GM13976 (cell line): ENCODE measurements around the gene PCDH1.

Source experiments
- DNase-seq: peaks from one replicate; pipeline ENCODE4 v3.0.0; 2012; ENCODE audit warnings: low spot score
- CTCF ChIP-seq: IDR thresholded peaks from 2 replicates; pipeline ENCODE4 v1.5.1; 2012; ENCODE audit warnings: borderline replicate concordance, mild to moderate bottlenecking; ENCODE audit not compliant: insufficient read depth; ENCODE audit errors: extremely low read depth, missing control alignments, control extremely low read depth
- in situ Hi-C: fragments of 300-500 bp; cut with MboI; formaldehyde crosslinking; loops from one replicate; pipeline ENCODE4 v1.12.0; 2022; ENCODE audit warnings: low sequenced_read_pairs, mixed read lengths, inconsistent platforms; ENCODE audit not compliant: unreplicated experiment

The PCDH1 gene

GRCh38 chr5:141864371-141865370 is 13.5 kb downstream of the PCDH1 start:
- no peak for TF ChIP-seq CTCF
- no peak for DNase-seq
- in situ Hi-C loops = no loop called here

- TF ChIP-seq CTCF = no peak
- DNase-seq = no peak
- in situ Hi-C loops = no loop called here
These were observed 14.5 kb downstream of the PCDH1 start for GRCh38 chr5:141863569-141864178.

GRCh38 chr5:141862936-141863543 is 15.2 kb downstream of the PCDH1 start:
- TF ChIP-seq CTCF = no peak
- in situ Hi-C loops = no loop called here
- no peak for DNase-seq

GRCh38 chr5:141861194-141861593 is 17.0 kb downstream of the PCDH1 start:
- in situ Hi-C loops = no loop called here
- TF ChIP-seq CTCF = no peak
- DNase-seq = no peak

- TF ChIP-seq CTCF = no peak
- in situ Hi-C loops = no loop called here
- DNase-seq = no peak
These were observed 20.0 kb downstream of the PCDH1 start for GRCh38 chr5:141858079-141858765.

GRCh38 chr5:141857226-141857625 is 21.0 kb downstream of the PCDH1 start:
- in situ Hi-C loops = no loop called here
- no peak for DNase-seq
- no peak for TF ChIP-seq CTCF
